OCI-LY7 (cell line): ENCODE measurements around the gene PARN. TPM values are rescaled to one million over a fixed set of nuclear protein-coding genes. Genes with fewer than 3 reads are reported as not detected.

Source experiments
- BruUV-seq: library from RNA; stranded (reverse); fragments of 400-500 nt; replicated peaks from 2 replicates; lab custom pipeline; 2021; lab: Mats Ljungman, UMichigan
- CTCF ChIA-PET: fragments of 300-600 bp; sonication (Branson Sonifier 250); formaldehyde crosslinking; loops from one replicate; lab custom pipeline; 2022; ENCODE audit warnings: antibody characterized with exemption; ENCODE audit not compliant: unreplicated experiment; lab: Charles Lee
- POLR2A ChIA-PET: fragments of 300-600 bp; sonication (Branson Sonifier 250); formaldehyde crosslinking; loops from one replicate; lab custom pipeline; 2022; ENCODE audit warnings: antibody characterized with exemption; lab: Charles Lee
- DNase-seq: peaks from one replicate; pipeline ENCODE4 v3.0.0-alpha.2; 2015; ENCODE audit warnings: low spot score
- H2AFZ ChIP-seq: fragments of 200-600 bp; sonication (generic), shearing (Covaris generic); 2 replicates; pipeline ENCODE4 v1.6.1; 2014; ENCODE audit warnings: mild to moderate bottlenecking, antibody characterized with exemption, low read length, moderate library complexity
- H3K27ac ChIP-seq: fragments of 200-600 bp; sonication (generic); 2 replicates; pipeline ENCODE4 v1.5.1; 2014; ENCODE audit warnings: mixed run types, low read depth, mild to moderate bottlenecking, moderate library complexity, low read length, inconsistent platforms; ENCODE audit not compliant: poor library complexity, severe bottlenecking
- H3K36me3 ChIP-seq: fragments of 200-600 bp; sonication (generic); 2 replicates; pipeline ENCODE4 v1.6.1; 2014; ENCODE audit warnings: mild to moderate bottlenecking, antibody characterized with exemption, low read length, moderate library complexity, mixed read lengths; ENCODE audit not compliant: insufficient read depth
- H3K4me1 ChIP-seq: fragments of 200-600 bp; sonication (generic); 2 replicates; pipeline ENCODE4 v1.5.1; 2014; ENCODE audit warnings: mild to moderate bottlenecking, low read length; ENCODE audit not compliant: insufficient read depth, poor library complexity, severe bottlenecking
- H3K4me2 ChIP-seq: fragments of 200-600 bp; sonication (generic); 2 replicates; pipeline ENCODE4 v1.6.1; 2014; ENCODE audit warnings: mild to moderate bottlenecking, low read length
- H3K4me3 ChIP-seq: fragments of 200-600 bp; sonication (generic); 2 replicates; pipeline ENCODE4 v1.5.1; 2014; ENCODE audit warnings: mild to moderate bottlenecking, low read depth, low read length; ENCODE audit not compliant: poor library complexity, severe bottlenecking
- H3K79me2 ChIP-seq: fragments of 200-600 bp; sonication (generic); 2 replicates; pipeline ENCODE4 v1.6.1; 2016; ENCODE audit warnings: low read depth, mild to moderate bottlenecking, low read length, moderate library complexity, mixed read lengths; ENCODE audit not compliant: insufficient read depth
- H3K9me2 ChIP-seq: fragments of 200-600 bp; sonication (generic); 2 replicates; pipeline ENCODE4 v1.6.1; 2016; ENCODE audit warnings: mild to moderate bottlenecking, low read length, mixed read lengths; ENCODE audit not compliant: insufficient read depth
- H3K9me3 ChIP-seq: fragments of 200-600 bp; sonication (generic); 2 replicates; pipeline ENCODE4 v1.6.1; 2014; ENCODE audit warnings: mild to moderate bottlenecking, mixed run types, low read length, mixed read lengths
- H4K20me1 ChIP-seq: fragments of 200-600 bp; sonication (generic); 2 replicates; pipeline ENCODE4 v1.6.1; 2014; ENCODE audit warnings: mild to moderate bottlenecking, antibody characterized with exemption, low read length, moderate library complexity, mixed read lengths; ENCODE audit not compliant: insufficient read depth
- EZH2phosphoT487 ChIP-seq: fragments of 200-600 bp; sonication (generic); IDR thresholded peaks from 2 replicates; pipeline ENCODE4 v1.6.1; 2018; ENCODE audit warnings: low read depth, borderline replicate concordance, mild to moderate bottlenecking, mixed run types, antibody characterized with exemption, low read length, moderate library complexity, mixed read lengths
- intact Hi-C: fragments of 100-400 bp; cut with micrococcal nuclease; formaldehyde crosslinking; loops from one replicate; pipeline ENCODE4 v1.10.0; 2022; ENCODE audit not compliant: unreplicated experiment
- total RNA-seq, 2 experiments: library from RNA; depleted of rRNA in 1 of 2; stranded (reverse); fragments of >200 nt in 1 of 2; shearing (Covaris generic) in 1 of 2; gene quantifications; 2 replicates each; pipeline ENCODE4 v1.2.3, GENCODE V29; 2014 to 2022
- TF ChIP-seq, protein P1 (sequence below): fragments of 200-600 bp; sonication (generic); conservative IDR thresholded peaks from 2 replicates; pipeline ENCODE4 v1.5.1; 2014; ENCODE audit warnings: mild to moderate bottlenecking, antibody characterized with exemption, low read length, moderate library complexity, mixed read lengths

PARN gene
- total RNA-seq, 2 experiments from 2014 or later: 40.1 to 76.5 TPM

DNA sequence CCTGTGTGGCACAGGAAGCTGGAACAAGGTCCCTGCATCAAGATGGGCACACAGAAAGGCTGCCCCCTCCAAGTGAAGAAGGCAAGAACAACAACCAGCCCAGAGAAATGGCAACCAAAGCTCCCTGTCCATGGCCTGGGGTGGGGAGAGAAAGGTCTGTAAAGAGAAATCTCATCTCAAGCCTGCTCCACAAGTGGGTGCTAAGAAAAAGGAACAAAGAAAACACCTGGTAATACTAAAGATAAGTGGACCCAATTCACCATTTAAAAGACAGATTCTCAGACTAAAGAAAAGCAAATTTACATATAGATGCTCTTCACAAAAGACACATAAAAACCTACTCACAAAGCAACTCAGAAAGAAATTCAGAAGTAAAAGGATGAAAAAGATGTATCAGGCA, 107.4 kb downstream of the PARN start:
- intact Hi-C loops: loop anchor here (10.0 kb wide), 1 partner anchor 72 kb away; no protein-coding TSS in a partner anchor

DNA sequence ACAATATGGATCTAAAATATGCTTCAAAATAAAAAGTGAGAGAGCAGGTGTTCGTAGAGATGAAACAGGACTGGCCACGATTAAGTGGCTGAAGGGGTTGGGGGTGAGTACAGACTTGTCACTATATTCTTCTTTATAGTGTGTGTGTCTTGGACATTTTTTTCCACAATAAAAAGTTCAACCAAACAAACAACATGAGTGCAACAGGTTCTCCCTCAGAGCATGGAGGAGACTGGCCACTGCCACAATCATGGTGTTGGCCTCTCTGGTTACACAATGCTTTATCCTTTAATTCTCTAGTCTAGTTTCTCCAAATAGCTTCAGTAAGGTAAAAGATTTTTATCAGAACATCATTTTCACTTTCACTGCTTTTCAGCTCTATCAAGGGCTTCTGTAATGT, 109.3 kb downstream of the PARN start:
- peaks cover 26% of the 10 kb centered on the region for H3K36me3 ChIP-seq
- intact Hi-C loops: loop anchor here (10.0 kb wide), 1 partner anchor 74 kb away; no protein-coding TSS in a partner anchor
- H4K20me1 ChIP-seq: no peaks in the 10 kb centered on the region
- TF ChIP-seq EZH2phosphoT487: no peak
- H3K4me1 ChIP-seq: peaks cover 14% of the 10 kb centered on the region
- no peak overlapping the region for H3K4me2 ChIP-seq
- H3K27ac ChIP-seq: no peak overlapping the region
- no peaks in the 10 kb centered on the region for H3K9me2 ChIP-seq
- H3K79me2 ChIP-seq: no peaks in the 10 kb centered on the region
- no peak for DNase-seq
- ChIA-PET POLR2A (interaction anchor here (0.6 kb wide), 1 partner anchor 57 kb away, joined by 3 read pairs; no protein-coding TSS in a partner anchor), CTCF (interaction anchor here (0.6 kb wide), 1 partner anchor 504 kb away, joined by 3 read pairs; no protein-coding TSS in a partner anchor)
- H3K9me3 ChIP-seq: no peaks in the 10 kb centered on the region
- H2AFZ ChIP-seq: no peak overlapping the region
- no TSS peak for BruUV-seq
- no peak overlapping the region for H3K4me3 ChIP-seq

More for the DNA sequence above, 107.4 kb downstream of the PARN start:
- Histone ChIP-seq H3K36me3 (peaks cover 25% of the 10 kb centered on the region), H4K20me1 (no peaks in the 10 kb centered on the region), H3K9me2 (no peaks in the 10 kb centered on the region), H3K9me3 (no peaks in the 10 kb centered on the region), H3K4me2 (peak overlapping the region; percentile 6; the same call in 1 of the 2 replicates), H3K79me2 (no peaks in the 10 kb centered on the region), H3K27ac (no peak overlapping the region), H3K4me1 (peaks cover 18% of the 10 kb centered on the region), H3K4me3 (no peak overlapping the region), H2AFZ (no peak overlapping the region)
- no peak for DNase-seq
- POLR2A ChIA-PET: interaction anchor here (0.5 kb wide), 1 partner anchor 136 kb away, joined by 3 read pairs; no protein-coding TSS in a partner anchor
- no TSS peak for BruUV-seq
- CTCF ChIA-PET: no interaction called here
- TF ChIP-seq, protein P1, sequence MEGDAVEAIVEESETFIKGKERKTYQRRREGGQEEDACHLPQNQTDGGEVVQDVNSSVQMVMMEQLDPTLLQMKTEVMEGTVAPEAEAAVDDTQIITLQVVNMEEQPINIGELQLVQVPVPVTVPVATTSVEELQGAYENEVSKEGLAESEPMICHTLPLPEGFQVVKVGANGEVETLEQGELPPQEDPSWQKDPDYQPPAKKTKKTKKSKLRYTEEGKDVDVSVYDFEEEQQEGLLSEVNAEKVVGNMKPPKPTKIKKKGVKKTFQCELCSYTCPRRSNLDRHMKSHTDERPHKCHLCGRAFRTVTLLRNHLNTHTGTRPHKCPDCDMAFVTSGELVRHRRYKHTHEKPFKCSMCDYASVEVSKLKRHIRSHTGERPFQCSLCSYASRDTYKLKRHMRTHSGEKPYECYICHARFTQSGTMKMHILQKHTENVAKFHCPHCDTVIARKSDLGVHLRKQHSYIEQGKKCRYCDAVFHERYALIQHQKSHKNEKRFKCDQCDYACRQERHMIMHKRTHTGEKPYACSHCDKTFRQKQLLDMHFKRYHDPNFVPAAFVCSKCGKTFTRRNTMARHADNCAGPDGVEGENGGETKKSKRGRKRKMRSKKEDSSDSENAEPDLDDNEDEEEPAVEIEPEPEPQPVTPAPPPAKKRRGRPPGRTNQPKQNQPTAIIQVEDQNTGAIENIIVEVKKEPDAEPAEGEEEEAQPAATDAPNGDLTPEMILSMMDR: no peak
- TF ChIP-seq EZH2phosphoT487: no peak

DNA sequence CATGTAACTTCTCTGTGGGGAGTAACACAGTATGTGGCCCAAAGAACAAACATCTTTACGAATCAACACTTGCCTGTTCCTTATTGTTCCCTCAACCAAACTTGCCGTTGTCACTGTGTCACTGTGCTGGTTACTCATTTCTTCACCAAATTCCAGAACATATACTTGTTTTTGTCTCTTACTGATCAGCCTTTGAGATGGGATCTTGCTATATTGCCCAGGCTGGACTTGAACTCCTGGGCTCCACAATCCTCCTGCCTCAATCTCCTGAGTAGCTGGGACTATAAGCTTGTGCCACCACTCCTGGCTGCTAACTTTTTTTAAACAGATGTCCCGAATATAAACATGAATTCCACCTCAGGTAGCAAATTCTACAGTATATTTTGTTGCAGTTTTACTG, 115.1 kb downstream of the PARN start:
- Histone ChIP-seq H3K4me1 (no peaks in the 10 kb centered on the region), H2AFZ (no peak overlapping the region), H3K36me3 (peaks cover 29% of the 10 kb centered on the region), H3K27ac (no peak overlapping the region), H4K20me1 (no peaks in the 10 kb centered on the region), H3K79me2 (no peaks in the 10 kb centered on the region), H3K4me2 (no peak overlapping the region), H3K9me3 (no peaks in the 10 kb centered on the region), H3K9me2 (no peaks in the 10 kb centered on the region), H3K4me3 (no peak overlapping the region)
- DNase-seq: no peak
- POLR2A ChIA-PET: interaction anchor here (0.6 kb wide), 1 partner anchor 19 kb away, joined by 3 read pairs; no protein-coding TSS in a partner anchor
- no TSS peak for BruUV-seq
- intact Hi-C loops: no loop called here
- CTCF ChIA-PET: interaction anchor here (1.0 kb wide), 1 partner anchor 13 kb away, joined by 3 read pairs; no protein-coding TSS in a partner anchor
- TF ChIP-seq, protein P1: no peak
- no peak for TF ChIP-seq EZH2phosphoT487
